Cardiac ventricle fibroblast (primary cell): ENCODE data around the gene MYRFL. TPM values are rescaled to one million over a fixed set of nuclear protein-coding genes. Genes with fewer than 3 reads are reported as not detected.

Experiments used
- total RNA-seq: library from RNA; depleted of rRNA; stranded (reverse); fragments of >200 nt; gene quantifications from 2 replicates; pipeline ENCODE4 v1.2.3, GENCODE V29; 2015

MYRFL gene
- 0.06 TPM in 1 of 2 replicates, not detected in the other for total RNA-seq

DNA sequence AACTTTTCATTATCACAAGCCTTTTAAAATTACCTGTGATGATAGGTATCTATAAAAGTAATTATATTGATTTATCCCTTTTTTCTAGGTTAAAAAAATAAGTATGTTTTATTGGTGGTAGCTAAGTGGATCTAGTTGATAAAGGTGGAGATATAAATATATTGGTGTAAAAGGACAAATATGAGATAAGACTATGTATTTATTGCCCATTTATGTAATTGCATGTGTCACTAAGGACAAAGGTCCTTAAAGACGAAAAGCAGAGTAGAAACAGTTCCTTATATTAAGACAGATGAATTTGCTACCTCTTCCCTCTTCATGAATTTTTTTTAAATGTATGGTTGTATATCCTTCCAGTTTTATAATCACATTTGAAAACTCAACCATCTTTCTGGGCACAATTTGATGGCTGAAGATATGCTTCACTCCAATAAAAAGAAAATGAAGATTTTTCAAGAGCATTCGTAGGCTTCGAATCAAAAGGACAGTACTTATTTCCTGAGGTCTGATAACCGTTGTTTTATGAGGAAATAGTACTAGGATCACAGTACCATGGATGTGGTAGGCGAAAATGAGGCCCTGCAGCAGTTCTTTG is at the start of gene MYRFL:
Gene MYRFL, plus strand, starts transcription at position 262 of the 595 bp plus-strand sequence. Its CDS starts 291 bp downstream, at position 553.

Other genes with a start within 250 kb of the MYRFL start
- 69.3 and 83.2 TPM in 2 replicates for gene CCT2, start 239.8 kb upstream of the MYRFL start, total RNA-seq
- not detected in 2 replicates for gene LRRC10, start 214.3 kb upstream of the MYRFL start, total RNA-seq
- gene BEST3, start 125.9 kb upstream of the MYRFL start, total RNA-seq = not detected in 2 replicates
- 0.56 and 6.9 TPM in 2 replicates for gene RAB3IP, start 86.4 kb upstream of the MYRFL start, total RNA-seq